Right lobe of liver (tissue), 6 donors: ENCODE data around the gene PIGT. TPM values are rescaled to one million over a fixed set of nuclear protein-coding genes. Genes with fewer than 3 reads are reported as not detected.

ENCODE experiments used
- ATAC-seq, 4 donors: fragments of 200-7000 bp; cut with Tn5 transposase; one replicate each; pipeline ENCODE4 v1.9.1; 2020; ENCODE audit warnings: mild to moderate bottlenecking in 4 of 4, moderate library complexity in 4 of 4
- DNase-seq, 3 donors: peaks; one replicate each; pipeline ENCODE4 v3.0.0-alpha.2; 2020
- H3K27ac ChIP-seq, 3 donors: fragments of 200-600 bp; one replicate each; pipeline ENCODE4 v1.8.0; 2022
- H3K27me3 ChIP-seq, 2 donors: fragments of 200-600 bp; one replicate each; pipeline ENCODE4 v1.8.0; 2022
- H3K36me3 ChIP-seq, 4 donors: fragments of 200-600 bp; sonication (generic) in 1 of 4; one replicate each; pipeline versions ENCODE4 v1.5.1 to v1.8.0; 2017 to 2022; ENCODE audit warnings: control low read depth in 1 of 4
- H3K4me1 ChIP-seq, 4 donors: fragments of 200-600 bp; sonication (generic) in 1 of 4; one replicate each; pipeline versions ENCODE4 v1.5.1 to v1.8.0; 2017 to 2022; ENCODE audit warnings: control low read depth in 1 of 4
- H3K4me3 ChIP-seq, 3 donors: fragments of 200-600 bp; one replicate each; pipeline ENCODE4 v1.8.0; 2022
- H3K9me3 ChIP-seq, 4 donors: fragments of 200-600 bp; sonication (generic) in 1 of 4; one replicate each; pipeline versions ENCODE4 v1.5.1 to v1.8.0; 2017 to 2022; ENCODE audit warnings: control low read depth in 1 of 4
- POLR2A ChIP-seq: fragments of 450-650 bp; IDR thresholded peaks from one replicate; pipeline ENCODE4 v1.6.1; 2017; ENCODE audit warnings: antibody characterized with exemption, mild to moderate bottlenecking
- WGBS: methylation state at CpG from one replicate; pipeline ENCODE4 v1.1.6; 2018; ENCODE audit warnings: low coverage, low lambda C conversion rate; ENCODE audit not compliant: insufficient coverage; ENCODE audit errors: missing lambda C conversion rate; 5-methylcytosine and 5-hydroxymethylcytosine counted together
- intact Hi-C, 2 donors: fragments of 100-400 bp; cut with DNase I; formaldehyde crosslinking; loops; one replicate each; pipeline versions ENCODE4 v1.11.2 to v1.14.1; 2022
- total RNA-seq, 6 experiments: library from RNA; depleted of rRNA in 2 of 6; stranded (reverse); fragments of >200 nt in 2 of 6; fragmentation: NEBNext Ultra II Directional in 3 of 6; extraction: Animal tissue kit (Norgen Biotek cat#: 25700) in 3 of 6; gene quantifications; one replicate each; pipeline versions ENCODE4 v1.1.0 to v1.2.4, GENCODE V29; 2016 to 2023
- TF ChIP-seq, protein P1 (sequence below), 4 donors: fragments of 200-600 bp in 3 of 4; fragments of 450-650 bp in 1 of 4; IDR thresholded peaks; one replicate each; pipeline versions ENCODE4 v1.5.1 to v1.8.0; 2016 to 2022; ENCODE audit warnings: antibody characterized with exemption in 4 of 4, mild to moderate bottlenecking in 2 of 4
- donor health status: DM: no; HTN: yes; CAD: no.
- donor health status: DM: no; HTN: no; CAD: no.
- donor health status: DM: no; HTN: no; CAD: no.
- donor health status: DM: no; HTN: yes; CAD: no.
- donor health status: DM: no; HTN: yes; CAD: no.

Gene PIGT
- total RNA-seq, 6 experiments from 2014 or later: 35.7 to 58.4 (median 40.5) TPM

DNA sequence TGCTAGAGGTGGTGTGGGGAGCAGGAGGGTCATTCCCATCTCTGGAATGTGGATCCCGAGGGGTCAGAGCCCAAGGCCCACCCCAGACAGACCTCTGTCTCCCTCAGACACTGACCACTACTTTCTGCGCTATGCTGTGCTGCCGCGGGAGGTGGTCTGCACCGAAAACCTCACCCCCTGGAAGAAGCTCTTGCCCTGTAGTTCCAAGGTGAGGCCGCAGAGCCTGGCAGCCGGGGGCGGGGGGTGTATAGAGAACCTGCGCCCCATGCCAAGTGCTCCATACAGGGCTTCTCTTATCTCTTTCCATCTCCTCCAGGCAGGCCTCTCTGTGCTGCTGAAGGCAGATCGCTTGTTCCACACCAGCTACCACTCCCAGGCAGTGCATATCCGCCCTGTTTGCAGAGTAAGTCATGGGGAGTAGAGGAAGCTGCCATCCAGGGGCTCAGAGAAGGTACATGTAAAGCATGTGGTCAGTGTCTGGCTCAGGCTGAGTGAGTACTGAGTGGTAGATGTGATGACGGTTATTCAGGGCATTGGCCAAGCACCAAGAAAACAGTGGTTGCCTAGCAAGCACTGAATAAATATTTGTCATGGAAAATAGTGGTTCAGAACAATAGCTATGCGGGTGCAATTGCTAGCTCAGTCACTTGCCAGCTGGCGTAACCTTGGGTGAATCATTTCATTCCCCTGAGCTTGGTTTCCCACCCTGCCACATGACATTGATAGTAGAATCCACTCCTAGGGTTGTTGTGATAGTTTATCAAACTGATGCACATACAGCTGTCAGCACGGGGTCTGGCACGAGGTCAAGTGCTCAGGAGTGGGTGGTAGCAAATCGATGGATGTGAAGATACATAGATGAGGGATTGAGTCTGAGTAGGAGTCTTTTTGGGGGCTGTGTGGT, 3.5 kb downstream of the PIGT start:
- peak in 2 of 3 donors; percentile 45 to 64 for DNase-seq
- ATAC-seq: peak; percentile 68 to 83 (median 80)
- intact Hi-C loops: loop anchor here in 1 of 2 donors (10.0 kb wide), 1 partner anchor 45 kb away; the partner anchor contains the start of gene TP53TG5
- Histone ChIP-seq H3K4me3 (no peak overlapping the region), H3K9me3 (no peaks in the 10 kb centered on the region), H3K4me1 (peaks cover 0 to 21% (median 6%) of the 10 kb centered on the region in 4 donors), H3K27me3 (no peaks in the 10 kb centered on the region), H3K27ac (peak overlapping the region in 1 of 3 donors; percentile 15), H3K36me3 (peaks cover 0 to 38% (median 20%) of the 10 kb centered on the region in 4 donors)
- TF ChIP-seq POLR2A: no peak
- TF ChIP-seq, protein P1, sequence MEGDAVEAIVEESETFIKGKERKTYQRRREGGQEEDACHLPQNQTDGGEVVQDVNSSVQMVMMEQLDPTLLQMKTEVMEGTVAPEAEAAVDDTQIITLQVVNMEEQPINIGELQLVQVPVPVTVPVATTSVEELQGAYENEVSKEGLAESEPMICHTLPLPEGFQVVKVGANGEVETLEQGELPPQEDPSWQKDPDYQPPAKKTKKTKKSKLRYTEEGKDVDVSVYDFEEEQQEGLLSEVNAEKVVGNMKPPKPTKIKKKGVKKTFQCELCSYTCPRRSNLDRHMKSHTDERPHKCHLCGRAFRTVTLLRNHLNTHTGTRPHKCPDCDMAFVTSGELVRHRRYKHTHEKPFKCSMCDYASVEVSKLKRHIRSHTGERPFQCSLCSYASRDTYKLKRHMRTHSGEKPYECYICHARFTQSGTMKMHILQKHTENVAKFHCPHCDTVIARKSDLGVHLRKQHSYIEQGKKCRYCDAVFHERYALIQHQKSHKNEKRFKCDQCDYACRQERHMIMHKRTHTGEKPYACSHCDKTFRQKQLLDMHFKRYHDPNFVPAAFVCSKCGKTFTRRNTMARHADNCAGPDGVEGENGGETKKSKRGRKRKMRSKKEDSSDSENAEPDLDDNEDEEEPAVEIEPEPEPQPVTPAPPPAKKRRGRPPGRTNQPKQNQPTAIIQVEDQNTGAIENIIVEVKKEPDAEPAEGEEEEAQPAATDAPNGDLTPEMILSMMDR (IDR thresholded peaks at IDR 0.05): no peak
- 47% methylated on average over 8 of the region's 17 CpGs for WGBS

DNA sequence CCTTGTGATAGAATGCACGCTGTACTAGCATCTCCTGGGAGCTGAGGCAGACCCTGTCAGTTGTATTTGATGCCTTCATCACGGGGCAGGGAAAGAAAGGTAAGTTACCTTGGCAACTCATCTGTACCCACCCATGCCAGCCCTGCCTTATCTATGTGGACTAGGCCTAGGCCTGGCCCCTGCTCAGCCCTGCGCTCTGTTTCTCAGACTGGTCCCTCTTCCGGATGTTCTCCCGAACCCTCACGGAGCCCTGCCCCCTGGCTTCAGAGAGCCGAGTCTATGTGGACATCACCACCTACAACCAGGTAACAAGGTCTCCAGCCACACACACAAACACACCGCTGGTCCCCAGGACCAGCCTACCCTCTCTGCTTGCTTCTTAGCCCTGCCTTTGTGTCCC, 4.2 kb downstream of the PIGT start:
- Histone ChIP-seq H3K27me3 (no peaks in the 10 kb centered on the region), H3K4me1 (peaks cover 0 to 21% (median 5%) of the 10 kb centered on the region in 4 donors), H3K36me3 (peaks cover 0 to 42% (median 22%) of the 10 kb centered on the region in 4 donors), H3K9me3 (no peaks in the 10 kb centered on the region), H3K4me3 (no peak overlapping the region), H3K27ac (no peak overlapping the region)
- no peak for TF ChIP-seq POLR2A
- TF ChIP-seq, protein P1 (IDR thresholded peaks at IDR 0.05): no peak
- intact Hi-C loops: loop anchor here in 1 of 2 donors (10.0 kb wide), 1 partner anchor 45 kb away; the partner anchor contains the start of gene TP53TG5
- DNase-seq: no peak
- no peak for ATAC-seq
- 77% methylated on average over 2 of the region's 8 CpGs for WGBS

DNA sequence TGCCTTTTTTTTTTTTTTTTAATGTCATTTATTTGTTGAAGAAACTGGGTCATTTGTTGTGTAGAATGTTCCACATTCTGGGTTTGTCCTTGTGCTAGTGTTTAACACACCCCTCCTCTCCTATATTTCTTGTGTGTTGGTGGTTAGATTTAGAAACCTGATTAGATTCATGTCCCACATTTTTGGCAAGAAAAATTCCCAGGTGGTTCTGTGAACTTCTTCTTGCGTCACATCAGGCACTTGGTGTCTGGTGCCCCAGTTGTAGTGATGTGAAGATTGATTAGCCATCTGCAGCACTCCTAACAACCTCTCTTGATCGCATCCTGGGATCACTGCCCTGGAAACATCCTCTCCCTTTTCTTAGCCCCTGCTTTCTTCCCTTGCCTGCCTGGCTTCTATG, 7.8 kb downstream of the PIGT start:
- Histone ChIP-seq H3K4me1 (peaks cover 0 to 8% (median 3%) of the 10 kb centered on the region in 4 donors), H3K9me3 (no peaks in the 10 kb centered on the region), H3K27me3 (no peaks in the 10 kb centered on the region), H3K27ac (no peak overlapping the region), H3K4me3 (no peak overlapping the region), H3K36me3 (peaks cover 0 to 48% (median 22%) of the 10 kb centered on the region in 4 donors)
- WGBS: 100% methylated on average over 2 of the region's 2 CpGs
- no peak for TF ChIP-seq POLR2A
- TF ChIP-seq, protein P1 (IDR thresholded peaks at IDR 0.05): no peak
- ATAC-seq (no peak), DNase-seq (no peak)
- intact Hi-C loops: loop anchor here in 1 of 2 donors (10.0 kb wide), 1 partner anchor 49 kb away; the partner anchor contains the start of gene TP53TG5

DNA sequence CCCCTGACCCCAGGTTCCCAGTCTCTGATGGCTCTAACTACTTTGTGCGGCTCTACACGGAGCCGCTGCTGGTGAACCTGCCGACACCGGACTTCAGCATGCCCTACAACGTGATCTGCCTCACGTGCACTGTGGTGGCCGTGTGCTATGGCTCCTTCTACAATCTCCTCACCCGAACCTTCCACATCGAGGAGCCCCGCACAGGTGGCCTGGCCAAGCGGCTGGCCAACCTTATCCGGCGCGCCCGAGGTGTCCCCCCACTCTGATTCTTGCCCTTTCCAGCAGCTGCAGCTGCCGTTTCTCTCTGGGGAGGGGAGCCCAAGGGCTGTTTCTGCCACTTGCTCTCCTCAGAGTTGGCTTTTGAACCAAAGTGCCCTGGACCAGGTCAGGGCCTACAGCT, 9.6 kb downstream of the PIGT start:
- intact Hi-C loops: loop anchor here in 1 of 2 donors (10.0 kb wide), 1 partner anchor 51 kb away; the partner anchor contains the start of gene TP53TG5
- peaks cover 0 to 38% (median 17%) of the 10 kb centered on the region in 4 donors for H3K36me3 ChIP-seq
- ATAC-seq: no peak
- no peak for TF ChIP-seq POLR2A
- TF ChIP-seq, protein P1 (IDR thresholded peaks at IDR 0.05): no peak
- no peak for DNase-seq
- H3K27ac ChIP-seq: no peak overlapping the region
- no CpG with 5 or more reads among the region's 17 CpGs for WGBS
- H3K4me3 ChIP-seq: no peak overlapping the region
- no peaks in the 10 kb centered on the region for H3K27me3 ChIP-seq
- no peaks in the 10 kb centered on the region for H3K4me1 ChIP-seq
- H3K9me3 ChIP-seq: no peaks in the 10 kb centered on the region
